Measurements from ENCODE around the gene BTG3. TPM values are rescaled to one million over a fixed set of nuclear protein-coding genes. Genes with fewer than 3 reads are reported as not detected.

The BTG3 gene
- total and polyA plus RNA-seq, 9 of the 15 experiments (the other 6 are each of a cell fraction or from before 2014, with no cell fraction given), result 11.7 to 43.0 (median 29.7) TPM

DNA sequence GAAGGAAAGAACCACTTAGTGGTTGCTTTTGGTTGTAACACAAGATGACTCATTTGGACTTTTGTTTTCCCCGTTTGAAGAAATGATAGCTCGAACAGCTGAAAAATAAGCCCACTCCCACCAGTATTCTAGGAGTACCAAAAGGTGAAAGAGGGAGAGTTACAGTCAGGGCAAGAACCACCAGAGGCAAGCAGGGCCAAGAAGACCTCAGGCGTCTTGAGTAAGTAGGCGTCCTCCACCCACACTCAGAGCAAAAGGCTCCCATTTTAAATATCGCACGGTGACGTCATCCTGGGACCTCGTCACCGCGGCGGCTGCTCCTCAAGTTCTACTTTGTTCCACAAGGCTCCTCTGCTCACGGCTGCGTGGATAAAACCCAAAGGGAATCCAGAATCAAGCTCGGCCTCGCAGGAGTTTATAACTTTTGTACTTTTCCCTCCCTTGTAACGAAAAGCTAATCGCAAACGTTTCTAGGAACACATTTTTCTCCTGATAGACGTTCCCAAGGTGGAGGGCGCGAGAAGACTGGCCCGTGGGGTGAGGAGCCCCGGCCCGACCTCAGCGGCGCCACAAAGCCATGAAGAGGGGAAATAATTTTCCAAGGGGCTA is 1.2 kb downstream of the BTG3 start (continued):
- TF ChIP-seq, protein P1, sequence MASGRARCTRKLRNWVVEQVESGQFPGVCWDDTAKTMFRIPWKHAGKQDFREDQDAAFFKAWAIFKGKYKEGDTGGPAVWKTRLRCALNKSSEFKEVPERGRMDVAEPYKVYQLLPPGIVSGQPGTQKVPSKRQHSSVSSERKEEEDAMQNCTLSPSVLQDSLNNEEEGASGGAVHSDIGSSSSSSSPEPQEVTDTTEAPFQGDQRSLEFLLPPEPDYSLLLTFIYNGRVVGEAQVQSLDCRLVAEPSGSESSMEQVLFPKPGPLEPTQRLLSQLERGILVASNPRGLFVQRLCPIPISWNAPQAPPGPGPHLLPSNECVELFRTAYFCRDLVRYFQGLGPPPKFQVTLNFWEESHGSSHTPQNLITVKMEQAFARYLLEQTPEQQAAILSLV (tag; IDR thresholded peaks at IDR 0.05), result no peak
- peak; percentile 67; the same call in 1 of the 2 replicates for TF ChIP-seq CREB5 (CRISPR knock-in tag; IDR thresholded peaks at IDR 0.05)
- TF ChIP-seq, protein P2, sequence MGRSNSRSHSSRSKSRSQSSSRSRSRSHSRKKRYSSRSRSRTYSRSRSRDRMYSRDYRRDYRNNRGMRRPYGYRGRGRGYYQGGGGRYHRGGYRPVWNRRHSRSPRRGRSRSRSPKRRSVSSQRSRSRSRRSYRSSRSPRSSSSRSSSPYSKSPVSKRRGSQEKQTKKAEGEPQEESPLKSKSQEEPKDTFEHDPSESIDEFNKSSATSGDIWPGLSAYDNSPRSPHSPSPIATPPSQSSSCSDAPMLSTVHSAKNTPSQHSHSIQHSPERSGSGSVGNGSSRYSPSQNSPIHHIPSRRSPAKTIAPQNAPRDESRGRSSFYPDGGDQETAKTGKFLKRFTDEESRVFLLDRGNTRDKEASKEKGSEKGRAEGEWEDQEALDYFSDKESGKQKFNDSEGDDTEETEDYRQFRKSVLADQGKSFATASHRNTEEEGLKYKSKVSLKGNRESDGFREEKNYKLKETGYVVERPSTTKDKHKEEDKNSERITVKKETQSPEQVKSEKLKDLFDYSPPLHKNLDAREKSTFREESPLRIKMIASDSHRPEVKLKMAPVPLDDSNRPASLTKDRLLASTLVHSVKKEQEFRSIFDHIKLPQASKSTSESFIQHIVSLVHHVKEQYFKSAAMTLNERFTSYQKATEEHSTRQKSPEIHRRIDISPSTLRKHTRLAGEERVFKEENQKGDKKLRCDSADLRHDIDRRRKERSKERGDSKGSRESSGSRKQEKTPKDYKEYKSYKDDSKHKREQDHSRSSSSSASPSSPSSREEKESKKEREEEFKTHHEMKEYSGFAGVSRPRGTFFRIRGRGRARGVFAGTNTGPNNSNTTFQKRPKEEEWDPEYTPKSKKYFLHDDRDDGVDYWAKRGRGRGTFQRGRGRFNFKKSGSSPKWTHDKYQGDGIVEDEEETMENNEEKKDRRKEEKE (IDR thresholded peaks at IDR 0.05; ENCODE audit: borderline replicate concordance in 1 of 2, control insufficient read depth in 1 of 2, low read depth in 2 of 2, low read length in 1 of 2), result no peak
- no peak for TF ChIP-seq FOXJ3 (CRISPR knock-in tag; IDR thresholded peaks at IDR 0.05)
- no peak for TF ChIP-seq KAT7 (CRISPR knock-in tag; IDR thresholded peaks at IDR 0.05; ENCODE audit: borderline replicate concordance)
- TF ChIP-seq ZKSCAN8 (CRISPR knock-in tag; IDR thresholded peaks at IDR 0.05), result no peak
- no peak for TF ChIP-seq BCOR (IDR thresholded peaks at IDR 0.05)
- no peak for TF ChIP-seq ZNF134 (CRISPR knock-in tag; conservative IDR thresholded peaks at IDR 0.05)
- TF ChIP-seq, protein P3, sequence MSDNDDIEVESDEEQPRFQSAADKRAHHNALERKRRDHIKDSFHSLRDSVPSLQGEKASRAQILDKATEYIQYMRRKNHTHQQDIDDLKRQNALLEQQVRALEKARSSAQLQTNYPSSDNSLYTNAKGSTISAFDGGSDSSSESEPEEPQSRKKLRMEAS (CRISPR knock-in tag; IDR thresholded peaks at IDR 0.05), result no peak; the same call in 1 of the 2 replicates
- peak; percentile 90 for TF ChIP-seq ZNF24 (IDR thresholded peaks at IDR 0.05)
- TF ChIP-seq SIN3A (IDR thresholded peaks at IDR 0.05; ENCODE audit: borderline replicate concordance in 2 of 2, control insufficient read depth in 1 of 2, low read depth in 2 of 2, low read length in 2 of 2), result no peak; a peak in 1 of 4 replicates
- TF ChIP-seq NEUROD1 (IDR thresholded peaks at IDR 0.05; ENCODE audit: borderline replicate concordance, low read depth, low read length, partially characterized antibody), result no peak
- TF ChIP-seq ZEB2 (IDR thresholded peaks at IDR 0.05), result no peak
- TF ChIP-seq BDP1 (IDR thresholded peaks at IDR 0.05; ENCODE audit: insufficient read depth, insufficient read length), result no peak
- no peak for TF ChIP-seq HIVEP1 (CRISPR knock-in tag; IDR thresholded peaks at IDR 0.05)
- no peak for TF ChIP-seq SETDB1 (IDR thresholded peaks at IDR 0.05; ENCODE audit: low read length)
- no peak; the same call in 1 of the 2 replicates for TF ChIP-seq PML (IDR thresholded peaks at IDR 0.05; ENCODE audit: low read length)
- TF ChIP-seq SRSF3 (IDR thresholded peaks at IDR 0.05; ENCODE audit: insufficient read depth, low read length), result no peak
- no peak for TF ChIP-seq ZC3H8 (IDR thresholded peaks at IDR 0.05)
- no peak for TF ChIP-seq U2AF2 (optimal IDR thresholded peaks at IDR 0.05; ENCODE audit: low read depth, low read length)
- TF ChIP-seq RFX7 (CRISPR knock-in tag; IDR thresholded peaks at IDR 0.05), result no peak
- TF ChIP-seq TCF7 (IDR thresholded peaks at IDR 0.05; ENCODE audit: borderline replicate concordance), result no peak
- no peak for TF ChIP-seq ZSCAN32 (CRISPR knock-in tag; IDR thresholded peaks at IDR 0.05)
- TF ChIP-seq ZNF79 (CRISPR knock-in tag; IDR thresholded peaks at IDR 0.05; ENCODE audit: low read depth), result no peak
- TF ChIP-seq ZZZ3 (IDR thresholded peaks at IDR 0.05), result no peak
- peak; percentile 50; the same call in 1 of the 2 replicates for TF ChIP-seq DPF2 (IDR thresholded peaks at IDR 0.05)

Data from K562 (cell line).